NCI-H1417 treated with DMSO at 0.1 percent for 48 hours (cell line): ENCODE measurements around the gene EREG.
"Not testable (repeated sequence)": the region's sequence is repeated elsewhere in the genome, so short reads cannot be mapped to it uniquely, and the experiment has no call there.

Experiments used
- DNase-seq: peaks from one replicate; lab custom pipeline; 2025; lab: John Stamatoyannopoulos, UW

EREG gene

DNA sequence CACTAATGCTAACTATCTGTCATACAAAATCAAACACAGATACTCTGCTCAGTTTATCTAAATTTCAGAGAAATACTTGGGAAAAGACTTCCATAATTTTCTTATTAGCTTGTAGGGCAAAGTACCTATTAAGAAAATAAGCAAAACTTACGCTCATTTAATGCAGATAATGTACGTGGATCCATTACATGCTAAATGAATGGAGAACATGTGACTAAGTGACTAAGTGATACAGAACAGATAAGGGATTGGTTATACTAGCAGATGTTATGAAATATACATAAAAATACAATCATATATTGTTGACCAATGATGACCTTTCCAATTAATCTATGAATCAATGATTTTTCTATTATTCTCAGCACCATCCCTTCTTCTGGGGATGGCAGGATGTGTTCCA, 25.7 kb downstream of the EREG start:
- DNase-seq, result no peak

GRCh38 chr4:74391346-74391745, 26.4 kb downstream of the EREG start:
- no peak for DNase-seq

GRCh38 chr4:74391890-74392475, 27.0 kb downstream of the EREG start:
- no peak for DNase-seq

- DNase-seq, result no peak
Measured at GRCh38 chr4:74394476-74395136, 29.7 kb downstream of the EREG start.

DNA sequence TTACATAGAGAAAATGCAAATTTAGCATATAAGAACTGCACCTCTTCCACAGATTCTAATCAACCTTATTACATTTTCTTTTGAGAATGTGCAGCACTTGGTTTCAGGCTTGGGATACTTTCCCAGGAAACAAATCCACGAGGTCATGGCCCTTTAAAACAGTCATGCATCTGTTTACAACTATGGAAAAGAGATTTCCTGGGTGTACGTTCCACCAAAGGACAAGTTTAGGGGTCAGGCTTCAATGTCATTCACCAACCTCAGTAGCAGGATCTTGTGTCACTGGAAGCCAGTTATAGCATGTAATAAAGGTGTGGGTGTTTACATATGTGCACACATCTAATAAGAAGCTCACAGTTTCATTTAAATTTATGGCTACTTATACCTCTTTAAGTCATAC, 30.7 kb downstream of the EREG start:
- DNase-seq, result no peak

DNA sequence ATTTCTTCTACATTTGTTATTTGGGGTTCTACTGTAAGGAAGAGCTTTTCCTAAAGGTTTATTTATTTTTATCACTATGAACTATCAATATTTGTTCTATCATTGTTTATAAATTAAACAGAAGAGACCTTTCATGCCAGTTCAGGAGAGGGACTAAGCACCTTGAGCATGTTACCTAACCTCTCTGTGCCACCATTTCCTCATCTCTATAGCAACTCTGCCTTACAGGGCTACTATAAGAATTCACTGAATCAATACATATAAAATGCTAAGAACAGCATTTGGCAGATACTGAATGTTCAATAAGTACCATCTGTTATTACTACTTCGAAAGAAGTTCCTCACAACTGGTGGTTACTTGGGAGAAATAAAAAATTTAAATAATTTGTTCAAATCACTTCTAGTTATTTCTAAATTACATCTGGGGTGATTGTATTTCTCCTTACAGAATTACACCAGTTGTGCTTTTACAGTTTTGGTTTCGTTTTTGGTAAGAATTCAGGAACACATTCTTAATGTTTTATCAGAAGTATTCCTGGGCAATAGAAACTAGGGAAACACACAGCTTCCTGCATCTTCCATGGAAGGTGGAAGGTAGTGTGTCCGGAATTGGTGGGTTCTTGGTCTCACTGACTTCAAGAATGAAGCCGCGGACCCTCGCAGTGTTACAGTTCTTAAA, 32.9 kb downstream of the EREG start:
- DNase-seq, result no peak

DNA sequence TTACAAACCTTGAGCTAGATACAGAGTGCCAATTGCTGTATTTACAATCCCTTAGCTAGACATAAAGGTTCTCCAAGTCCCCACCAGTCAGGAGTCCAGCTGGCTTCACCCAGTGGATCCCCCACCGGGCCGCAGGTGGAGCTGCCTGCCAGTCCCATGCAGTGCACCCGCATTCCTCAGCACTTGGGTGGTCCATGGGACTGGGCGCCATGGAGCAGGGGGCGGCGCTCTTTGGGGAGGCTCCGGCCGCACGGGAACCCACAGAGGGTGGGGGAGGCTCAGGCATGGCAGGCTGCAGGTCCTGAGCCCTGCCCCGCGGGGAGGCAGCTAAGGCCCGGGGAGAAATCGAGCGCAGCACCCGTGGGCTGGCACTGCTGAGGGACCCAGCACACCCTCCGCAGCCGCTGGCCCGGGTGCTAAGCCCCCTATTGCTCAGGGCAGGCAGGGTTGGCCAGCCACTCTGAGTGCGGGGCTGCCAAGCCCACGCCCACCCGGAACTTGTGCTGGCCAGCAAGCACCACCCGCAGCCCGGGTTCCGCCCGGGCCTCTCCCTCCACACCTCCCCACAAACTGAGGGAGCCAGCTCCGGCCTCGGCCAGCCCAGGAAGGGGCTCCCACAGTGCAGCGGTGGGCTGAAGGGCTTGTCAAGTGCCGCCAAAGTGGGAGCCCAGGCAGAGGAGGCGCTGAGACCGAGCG, 34.1 kb downstream of the EREG start:
- not testable (repeated sequence) for DNase-seq

- DNase-seq, result no peak
Measured at GRCh38 chr4:74400395-74400794, 35.5 kb downstream of the EREG start.

- no peak for DNase-seq
Measured at GRCh38 chr4:74402692-74403456, 37.9 kb downstream of the EREG start.

GRCh38 chr4:74407891-74408290, 42.9 kb downstream of the EREG start:
- DNase-seq, result no peak

GRCh38 chr4:74408639-74409038, 43.7 kb downstream of the EREG start:
- DNase-seq, result no peak

DNA sequence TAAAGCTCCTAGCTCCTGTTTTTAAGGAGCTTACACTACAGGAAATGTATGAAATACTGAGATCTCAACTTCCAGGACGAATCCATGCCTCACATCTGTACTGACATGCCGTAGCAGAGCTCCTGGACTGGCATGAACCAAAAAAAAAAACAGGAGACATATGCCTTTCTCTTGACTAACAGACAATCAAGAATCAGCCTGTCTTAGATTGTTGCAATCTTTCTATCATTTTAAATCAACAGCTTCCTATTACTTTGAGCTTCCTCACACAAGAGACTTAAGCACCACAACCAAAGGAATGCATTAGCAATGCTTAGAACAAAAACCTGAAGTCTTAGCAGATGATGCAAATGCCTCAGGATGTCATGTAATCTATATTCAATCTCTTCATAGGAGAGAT, 45.3 kb downstream of the EREG start:
- no peak for DNase-seq

GRCh38 chr4:74412225-74412624, 47.3 kb downstream of the EREG start:
- no peak for DNase-seq

DNA sequence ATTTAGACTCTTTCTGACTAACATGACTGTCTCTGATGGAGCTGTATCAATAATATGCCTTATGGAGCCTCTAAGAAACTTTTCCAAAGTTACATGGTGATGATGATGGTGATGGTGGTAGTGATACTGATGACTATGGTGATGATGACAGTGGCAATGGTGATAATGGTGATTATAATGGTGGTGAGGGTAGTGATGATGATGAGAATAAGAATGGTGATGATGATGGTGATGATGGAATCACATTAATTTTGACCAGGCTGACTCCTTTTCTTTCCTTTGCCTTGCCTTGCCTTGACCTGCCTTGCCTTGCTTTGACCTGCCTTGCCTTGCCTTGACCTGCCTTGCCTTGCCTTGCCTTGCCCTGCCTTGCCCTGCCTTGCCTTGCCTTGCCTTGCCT, 48.3 kb downstream of the EREG start:
- no peak for DNase-seq

GRCh38 chr4:74414149-74414809, 49.3 kb downstream of the EREG start:
- DNase-seq, result no peak

- no peak for DNase-seq
Measured at GRCh38 chr4:74415602-74416300, 50.8 kb downstream of the EREG start.

- no peak for DNase-seq
Measured at GRCh38 chr4:74418063-74418670, 53.2 kb downstream of the EREG start.

DNA sequence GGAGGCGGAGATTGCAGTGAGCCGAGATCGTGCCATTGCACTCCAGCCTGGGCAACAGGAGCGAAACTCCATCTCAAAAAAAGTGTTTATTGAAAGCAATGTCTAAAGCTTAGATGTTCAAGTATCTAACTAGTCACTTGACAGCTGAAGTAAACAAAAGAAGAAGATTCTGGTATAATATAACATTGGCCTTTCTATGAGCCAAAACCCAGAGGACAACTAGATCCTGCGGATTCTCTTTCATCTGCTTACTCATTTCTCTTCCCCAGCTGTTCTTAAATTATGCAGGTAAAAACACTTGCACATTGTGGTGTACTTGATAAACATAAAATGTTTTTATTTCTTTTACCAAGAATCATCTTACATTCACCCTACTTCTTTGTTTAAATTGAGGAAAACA, 55.9 kb downstream of the EREG start:
- DNase-seq, result no peak

- DNase-seq, result no peak
Measured at GRCh38 chr4:74423104-74423503, 58.2 kb downstream of the EREG start.

DNA sequence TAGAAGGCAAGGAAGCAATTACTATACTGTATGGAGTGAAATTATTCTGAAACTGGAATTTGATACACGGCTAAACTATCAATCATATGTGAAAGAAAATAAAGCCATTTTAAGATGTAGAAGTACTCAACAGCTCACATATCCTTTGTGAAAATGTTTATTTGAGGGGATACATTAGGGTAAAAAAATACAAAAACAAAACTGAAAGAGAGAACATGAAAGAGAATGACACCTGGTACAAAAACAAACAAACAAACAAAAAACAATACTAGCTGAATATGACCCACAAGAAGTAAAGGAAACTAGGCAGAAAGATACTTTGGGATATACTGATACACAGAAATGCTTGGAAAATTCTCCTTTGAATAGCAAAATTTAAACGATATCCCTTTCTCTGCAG, 59.2 kb downstream of the EREG start:
- no peak for DNase-seq

GRCh38 chr4:74426101-74426500, 61.2 kb downstream of the EREG start:
- DNase-seq, result no peak
